Measurements from ENCODE around the gene MEGF8. TPM values are rescaled to one million over a fixed set of nuclear protein-coding genes. Genes with fewer than 3 reads are reported as not detected.

The MEGF8 gene
- total and polyA plus RNA-seq, 9 of the 15 experiments (the other 6 are each of a cell fraction or from before 2014, with no cell fraction given): 0.28 to 13.1 (median 3.0) TPM

- POLR2A ChIA-PET: no interaction called here
- intact Hi-C loops (cut with micrococcal nuclease): no loop called here
- CTCF ChIA-PET (ENCODE audit: low intra/inter-chr PET ratio): no interaction called here
Measured at GRCh38 chr19:42370068-42370520, 44.7 kb downstream of the MEGF8 start.

More at GRCh38 chr19:42370068-42370520, 44.7 kb downstream of the MEGF8 start:
- TF ChIP-seq NR2F6 (CRISPR knock-in tag; IDR thresholded peaks at IDR 0.05) (no peak), ZNF431 (CRISPR knock-in tag; IDR thresholded peaks at IDR 0.05) (no peak), NEUROD1 (IDR thresholded peaks at IDR 0.05; ENCODE audit: borderline replicate concordance, low read depth, low read length, partially characterized antibody) (no peak), ZBTB40 (IDR thresholded peaks at IDR 0.05) (no peak), ZBTB40 (CRISPR knock-in tag; IDR thresholded peaks at IDR 0.05) (no peak), CTCF (IDR thresholded peaks at IDR 0.05 in 2 of 3, conservative IDR thresholded peaks at IDR 0.05 in 1 of 3; ENCODE audit: insufficient read depth in 2 of 3, low read depth in 1 of 3, low read length in 3 of 3) (0 out of 6 replicates have a peak, but pooled peaks of 1 of the 3 experiments have one; percentile 6)
- no peak overlapping the region for H3K27ac ChIP-seq (ENCODE audit: extremely low read depth, low read depth, low read length)
- no peak overlapping the region for H3K4me2 ChIP-seq (ENCODE audit: insufficient read depth, low read length)
- H3K9ac ChIP-seq (ENCODE audit: insufficient read depth in 1 of 2, low read depth in 2 of 2, low read length in 2 of 2): peak overlapping the region in 1 of 2 experiments; percentile 7; a peak in 2 of 4 replicates
- no peaks in the 10 kb centered on the region; the same call in 2 of the 3 replicates for H3K36me3 ChIP-seq (ENCODE audit: control insufficient read depth, insufficient read depth, low read length)
- H3K9me1 ChIP-seq (ENCODE audit: control insufficient read depth, insufficient read depth, low read length): no peaks in the 10 kb centered on the region
- no peak overlapping the region for H2AFZ ChIP-seq (ENCODE audit: low read depth, low read length)
- ATAC-seq (peak; percentile 25; the same call in 1 of the 3 replicates), DNase-seq (ENCODE audit: extremely low read depth in 1 of 4, low spot score in 3 of 4) (peak in 2 of 4 experiments; percentile 31 to 49), FAIRE-seq (no peak)
- no peaks in the 10 kb centered on the region for H3K9me3 ChIP-seq (replicated peaks; ENCODE audit: control insufficient read depth, insufficient read depth, low read depth, low read length)
- in situ Hi-C loops (cut with MboI): no loop called here
- no TSS peak for BruUV-seq (replicated peaks)
- 23% methylated on average over 9 of the region's 9 CpGs for WGBS (ENCODE audit: insufficient coverage, low coverage, missing lambda C conversion rate)
- peaks cover 0 to 43% of the 10 kb centered on the region in 2 experiments; a peak in 3 of 5 replicates for H3K4me1 ChIP-seq (replicated peaks in 1 of 2; ENCODE audit: control insufficient read depth in 2 of 2, insufficient read depth in 2 of 2, low read length in 2 of 2)
- no peak overlapping the region for H3K4me3 ChIP-seq
- H4K20me1 ChIP-seq (replicated peaks; ENCODE audit: control insufficient read depth, insufficient read depth, low read length): no peaks in the 10 kb centered on the region
- no peaks in the 10 kb centered on the region for H3K27me3 ChIP-seq (ENCODE audit: control insufficient read depth in 2 of 2, insufficient read depth in 2 of 2, low read length in 2 of 2)
- H3K79me2 ChIP-seq (ENCODE audit: control insufficient read depth, insufficient read depth, low read length): no peaks in the 10 kb centered on the region

Measured in K562 (cell line).